ENCODE results near the gene TMEM250. TPM values are rescaled to one million over a fixed set of nuclear protein-coding genes. Genes with fewer than 3 reads are reported as not detected.
A peak's percentile ranks its signal among the peaks of the same experiment; 100 is the strongest.

The TMEM250 gene
- total and polyA plus RNA-seq, 5 donors from 2014 or later: 21.5 to 55.6 (median 45.6) TPM

DNA sequence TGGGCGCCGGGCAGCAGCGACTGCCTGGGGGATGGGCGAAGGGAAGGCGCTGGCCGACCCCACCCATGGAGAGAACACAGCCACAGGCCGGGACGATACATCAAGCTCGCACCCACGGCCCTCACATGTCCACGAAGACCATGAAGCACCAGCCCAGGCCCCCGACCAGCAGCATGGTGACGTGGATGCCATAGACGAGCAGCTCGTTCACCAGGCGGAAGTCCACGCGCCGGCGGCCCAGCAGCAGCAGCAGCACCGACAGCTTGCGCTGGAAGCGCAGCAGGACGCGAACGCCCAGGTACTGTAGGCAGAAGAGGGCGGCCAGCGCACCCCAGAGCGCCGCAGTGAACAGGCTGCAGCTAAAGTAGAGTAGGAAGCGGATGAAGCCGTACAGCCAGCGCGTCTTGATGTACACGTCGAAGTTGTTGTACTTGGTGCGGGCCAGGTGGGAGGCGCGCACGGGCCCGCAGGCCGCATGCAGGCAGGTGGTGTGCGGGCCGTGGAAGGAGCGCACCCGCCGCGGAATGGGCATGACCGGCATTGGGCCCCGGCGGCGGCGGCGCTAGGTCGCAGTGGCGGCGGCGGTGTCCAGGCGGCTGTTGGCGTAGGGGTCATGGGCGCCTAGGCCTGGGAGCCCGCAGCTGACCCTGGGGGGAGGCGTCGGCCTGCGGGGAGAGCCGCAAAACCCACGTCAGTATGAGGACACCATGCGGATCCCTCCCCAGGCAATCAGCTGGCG lies 2.1 kb downstream of the TMEM250 start:
- peaks cover 46% of the 10 kb centered on the region for H3K4me1 ChIP-seq (ENCODE audit: control insufficient read depth, insufficient read depth, low read length, poor library complexity, severe bottlenecking)

DNA sequence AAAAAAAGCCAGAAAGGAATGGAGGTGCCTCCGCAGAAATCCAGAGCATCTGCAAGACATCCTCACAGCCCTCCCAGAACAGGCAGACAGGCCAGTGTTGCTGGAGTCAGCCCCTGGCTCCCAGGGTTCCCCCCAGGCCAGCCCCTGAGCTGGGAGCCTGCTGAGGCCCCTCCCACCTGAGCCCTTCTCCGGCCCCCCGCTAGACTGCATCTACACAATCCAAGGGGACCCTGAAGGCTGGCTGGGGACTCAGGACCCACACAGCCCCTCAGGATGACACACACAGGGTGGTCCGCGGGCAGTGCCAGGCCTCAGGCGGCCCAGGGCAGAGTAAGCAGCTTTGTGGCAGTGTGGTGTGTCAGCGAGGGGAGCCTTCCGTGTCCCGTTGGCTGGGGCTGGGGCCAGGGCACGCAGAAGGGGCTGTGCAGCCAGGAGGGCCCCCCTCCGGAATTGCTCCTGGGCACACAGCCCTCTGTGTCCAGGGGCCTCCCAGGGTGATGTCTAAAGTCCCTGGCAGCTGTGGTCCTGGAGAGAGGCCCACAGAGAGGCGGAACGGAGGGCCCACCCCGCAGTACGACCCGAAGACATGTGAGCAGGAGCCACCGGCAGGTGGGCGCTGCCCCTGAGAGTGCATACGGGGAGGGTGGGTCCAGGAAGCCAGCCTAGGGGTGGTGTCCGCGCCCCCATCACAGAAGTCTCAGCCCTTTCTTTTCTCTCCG lies 2.9 kb downstream of the TMEM250 start:
- Mint-ChIP-seq H3K27ac (no peak overlapping the region), H3K27me3 (no peaks in the 10 kb centered on the region), H3K36me3 (no peaks in the 10 kb centered on the region), H3K4me1 (peaks cover 4 to 51% (median 20%) of the 10 kb centered on the region in 4 donors), H3K4me3 (peak overlapping the region in 2 of 4 donors; percentile 72 to 77), H3K9me3 (no peaks in the 10 kb centered on the region)
- no peaks in the 10 kb centered on the region for H3K9me3 ChIP-seq (ENCODE audit: control insufficient read depth in 2 of 2, low read length in 2 of 2)
- DNase-seq: no peak
- H3K4me1 ChIP-seq (ENCODE audit: control insufficient read depth, insufficient read depth, low read length, poor library complexity, severe bottlenecking): peaks cover 53% of the 10 kb centered on the region
- no peak overlapping the region for H3K4me3 ChIP-seq (ENCODE audit: low read depth, low read length)
- ATAC-seq (ENCODE audit: low read depth in 2 of 2): no peak
- no peaks in the 10 kb centered on the region for H3K36me3 ChIP-seq (ENCODE audit: control insufficient read depth, insufficient read depth, low read length)
- H3K27me3 ChIP-seq (ENCODE audit: control insufficient read depth, insufficient read depth, low read length): no peaks in the 10 kb centered on the region
- no peak overlapping the region for H3K27ac ChIP-seq (ENCODE audit: insufficient read depth, low read length, poor library complexity, severe bottlenecking)

More for the DNA sequence above, 2.1 kb downstream of the TMEM250 start:
- Histone ChIP-seq H3K36me3 (ENCODE audit: control insufficient read depth, insufficient read depth, low read length) (no peaks in the 10 kb centered on the region), H3K9me3 (ENCODE audit: control insufficient read depth in 2 of 2, low read length in 2 of 2) (no peaks in the 10 kb centered on the region), H3K27me3 (ENCODE audit: control insufficient read depth, insufficient read depth, low read length) (no peaks in the 10 kb centered on the region), H3K4me3 (ENCODE audit: low read depth, low read length) (no peak overlapping the region), H3K27ac (ENCODE audit: insufficient read depth, low read length, poor library complexity, severe bottlenecking) (no peak overlapping the region)
- H3K27ac Mint-ChIP-seq: no peak overlapping the region
- no peaks in the 10 kb centered on the region for H3K36me3 Mint-ChIP-seq
- no peaks in the 10 kb centered on the region for H3K9me3 Mint-ChIP-seq
- H3K27me3 Mint-ChIP-seq: no peaks in the 10 kb centered on the region
- H3K4me1 Mint-ChIP-seq: peaks cover 4 to 45% (median 19%) of the 10 kb centered on the region in 4 donors
- ATAC-seq (ENCODE audit: low read depth in 2 of 2): no peak
- H3K4me3 Mint-ChIP-seq: peak overlapping the region in 2 of 4 donors; percentile 15 to 72
- no peak for DNase-seq

DNA sequence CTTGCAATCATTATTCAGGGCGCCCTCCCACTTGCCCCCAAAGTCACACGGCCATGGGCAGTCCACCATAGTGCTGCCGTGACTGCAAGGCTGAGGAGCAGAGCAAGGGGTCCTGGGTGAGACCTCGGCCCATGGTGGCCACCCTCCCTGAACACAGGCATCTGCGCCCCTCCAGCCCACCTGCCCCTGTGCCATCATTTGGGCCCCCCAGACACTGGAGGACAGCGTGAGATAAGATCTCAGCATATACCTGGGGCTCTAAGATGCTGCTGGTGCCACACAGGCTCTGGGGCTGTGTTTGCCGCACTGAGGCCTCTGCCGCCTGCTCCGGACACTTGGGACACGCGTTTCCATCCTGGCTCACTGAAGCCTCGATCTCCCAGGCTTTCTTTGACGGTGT lies 3.5 kb downstream of the TMEM250 start:
- Mint-ChIP-seq H3K27me3 (no peaks in the 10 kb centered on the region), H3K4me3 (peak overlapping the region in 1 of 4 donors; percentile 77), H3K27ac (peak overlapping the region in 1 of 3 donors; percentile 81), H3K36me3 (no peaks in the 10 kb centered on the region), H3K9me3 (no peaks in the 10 kb centered on the region), H3K4me1 (peaks cover 4 to 57% (median 21%) of the 10 kb centered on the region in 4 donors)
- Histone ChIP-seq H3K27me3 (ENCODE audit: control insufficient read depth, insufficient read depth, low read length) (no peaks in the 10 kb centered on the region), H3K4me1 (ENCODE audit: control insufficient read depth, insufficient read depth, low read length, poor library complexity, severe bottlenecking) (peaks cover 59% of the 10 kb centered on the region), H3K36me3 (ENCODE audit: control insufficient read depth, insufficient read depth, low read length) (no peaks in the 10 kb centered on the region), H3K9me3 (ENCODE audit: control insufficient read depth in 2 of 2, low read length in 2 of 2) (no peaks in the 10 kb centered on the region), H3K4me3 (ENCODE audit: low read depth, low read length) (no peak overlapping the region), H3K27ac (ENCODE audit: insufficient read depth, low read length, poor library complexity, severe bottlenecking) (no peak overlapping the region)
- no peak for DNase-seq
- no peak for ATAC-seq (ENCODE audit: low read depth in 2 of 2)

DNA sequence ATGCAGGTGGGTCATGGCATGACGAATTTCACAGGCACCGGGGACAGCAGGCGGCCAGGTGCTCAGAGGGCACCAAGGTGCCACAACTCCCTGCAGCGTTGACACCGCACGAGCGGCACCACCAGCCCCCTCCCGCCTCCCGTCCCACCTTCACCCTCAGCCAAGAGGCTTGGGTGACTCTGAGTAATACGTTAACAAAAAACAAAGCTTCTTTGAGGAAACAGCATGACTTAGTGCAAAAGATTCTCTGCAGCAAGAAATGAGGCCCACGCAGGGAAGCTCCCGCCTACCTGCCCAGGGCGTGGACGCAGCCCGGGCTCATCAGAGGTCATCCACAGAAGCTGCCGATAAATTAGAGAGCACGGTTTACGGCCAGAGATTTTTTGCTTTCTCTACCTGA lies 4.1 kb downstream of the TMEM250 start:
- no peaks in the 10 kb centered on the region for H3K36me3 Mint-ChIP-seq
- H3K27me3 Mint-ChIP-seq: no peaks in the 10 kb centered on the region
- peaks cover 61% of the 10 kb centered on the region for H3K4me1 ChIP-seq (ENCODE audit: control insufficient read depth, insufficient read depth, low read length, poor library complexity, severe bottlenecking)
- H3K9me3 Mint-ChIP-seq: no peaks in the 10 kb centered on the region
- DNase-seq (no peak), ATAC-seq (ENCODE audit: low read depth in 2 of 2) (no peak)
- no peaks in the 10 kb centered on the region for H3K36me3 ChIP-seq (ENCODE audit: control insufficient read depth, insufficient read depth, low read length)
- H3K27ac Mint-ChIP-seq: peak overlapping the region in 2 of 3 donors; percentile 81 to 97
- H3K27me3 ChIP-seq (ENCODE audit: control insufficient read depth, insufficient read depth, low read length): no peaks in the 10 kb centered on the region
- peak overlapping the region in 3 of 4 donors; percentile 48 to 77 (median 58) for H3K4me3 Mint-ChIP-seq
- no peak overlapping the region for H3K4me3 ChIP-seq (ENCODE audit: low read depth, low read length)
- no peak overlapping the region for H3K27ac ChIP-seq (ENCODE audit: insufficient read depth, low read length, poor library complexity, severe bottlenecking)
- peaks cover 4 to 57% (median 22%) of the 10 kb centered on the region in 4 donors for H3K4me1 Mint-ChIP-seq
- H3K9me3 ChIP-seq (ENCODE audit: control insufficient read depth in 2 of 2, low read length in 2 of 2): no peaks in the 10 kb centered on the region

DNA sequence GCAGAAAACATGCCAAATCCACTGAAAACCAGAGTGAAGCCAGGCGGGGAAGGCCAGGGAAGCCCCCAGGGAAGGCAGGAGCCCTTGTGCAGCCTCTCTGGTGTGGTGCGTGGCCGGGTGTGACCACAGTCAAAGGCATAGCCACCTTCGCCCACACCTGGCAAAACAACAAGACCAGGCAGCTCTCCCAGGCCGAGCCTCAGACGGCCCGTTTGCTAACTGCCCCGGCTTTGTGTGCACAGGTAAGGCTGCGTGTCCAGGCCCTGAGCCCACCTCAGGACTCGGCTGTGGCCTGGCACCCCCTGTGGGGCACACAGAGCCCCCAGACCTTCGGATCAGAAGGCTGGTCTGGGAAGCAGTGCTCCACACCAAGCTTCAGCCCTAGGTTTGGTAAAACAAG lies 6.1 kb downstream of the TMEM250 start:
- no peaks in the 10 kb centered on the region for H3K9me3 ChIP-seq (ENCODE audit: control insufficient read depth in 2 of 2, low read length in 2 of 2)
- no peaks in the 10 kb centered on the region for H3K9me3 Mint-ChIP-seq
- H3K27me3 Mint-ChIP-seq: no peaks in the 10 kb centered on the region
- ATAC-seq (ENCODE audit: low read depth in 2 of 2) (no peak), DNase-seq (no peak)
- no peak overlapping the region for H3K4me3 ChIP-seq (ENCODE audit: low read depth, low read length)
- no peaks in the 10 kb centered on the region for H3K27me3 ChIP-seq (ENCODE audit: control insufficient read depth, insufficient read depth, low read length)
- no peaks in the 10 kb centered on the region for H3K36me3 ChIP-seq (ENCODE audit: control insufficient read depth, insufficient read depth, low read length)
- no peaks in the 10 kb centered on the region for H3K36me3 Mint-ChIP-seq
- H3K4me1 Mint-ChIP-seq: peaks cover 4 to 74% (median 26%) of the 10 kb centered on the region in 4 donors
- peak overlapping the region in 2 of 3 donors; percentile 89 to 97 for H3K27ac Mint-ChIP-seq
- H3K4me3 Mint-ChIP-seq: peak overlapping the region; percentile 48 to 87 (median 72)
- H3K4me1 ChIP-seq (ENCODE audit: control insufficient read depth, insufficient read depth, low read length, poor library complexity, severe bottlenecking): peaks cover 71% of the 10 kb centered on the region
- H3K27ac ChIP-seq (ENCODE audit: insufficient read depth, low read length, poor library complexity, severe bottlenecking): peak overlapping the region; percentile 73

DNA sequence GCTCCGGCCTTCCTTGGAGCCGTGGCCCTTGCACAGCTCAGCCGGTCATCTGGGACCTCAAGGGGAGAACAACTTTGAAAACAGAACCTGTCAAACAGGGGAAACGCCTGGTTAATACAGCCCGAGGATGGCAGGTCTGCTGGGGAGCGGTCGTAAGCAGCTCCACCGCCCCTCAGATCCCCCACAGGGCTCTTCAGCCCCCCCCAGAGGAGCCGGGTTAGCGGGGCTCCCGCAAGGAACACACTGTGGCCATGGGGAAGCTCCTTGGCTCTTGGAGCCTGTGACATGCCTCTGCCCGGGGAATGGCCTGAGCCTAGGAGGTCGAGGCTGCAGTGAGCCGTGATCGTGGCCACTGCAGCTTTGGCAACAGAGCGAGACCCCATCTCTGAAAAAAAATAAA lies 6.8 kb downstream of the TMEM250 start:
- peak overlapping the region; percentile 79 to 97 (median 89) for H3K27ac Mint-ChIP-seq
- Histone ChIP-seq H3K27me3 (ENCODE audit: control insufficient read depth, insufficient read depth, low read length) (no peaks in the 10 kb centered on the region), H3K36me3 (ENCODE audit: control insufficient read depth, insufficient read depth, low read length) (no peaks in the 10 kb centered on the region), H3K27ac (ENCODE audit: insufficient read depth, low read length, poor library complexity, severe bottlenecking) (peak overlapping the region; percentile 83), H3K4me1 (ENCODE audit: control insufficient read depth, insufficient read depth, low read length, poor library complexity, severe bottlenecking) (peaks cover 70% of the 10 kb centered on the region), H3K4me3 (ENCODE audit: low read depth, low read length) (no peak overlapping the region), H3K9me3 (ENCODE audit: control insufficient read depth in 2 of 2, low read length in 2 of 2) (no peaks in the 10 kb centered on the region)
- H3K4me1 Mint-ChIP-seq: peaks cover 4 to 78% (median 32%) of the 10 kb centered on the region in 4 donors
- no peaks in the 10 kb centered on the region for H3K36me3 Mint-ChIP-seq
- no peak for DNase-seq
- no peaks in the 10 kb centered on the region for H3K27me3 Mint-ChIP-seq
- H3K4me3 Mint-ChIP-seq: peak overlapping the region; percentile 57 to 87 (median 72)
- H3K9me3 Mint-ChIP-seq: no peaks in the 10 kb centered on the region
- no peak for ATAC-seq (ENCODE audit: low read depth in 2 of 2)

DNA sequence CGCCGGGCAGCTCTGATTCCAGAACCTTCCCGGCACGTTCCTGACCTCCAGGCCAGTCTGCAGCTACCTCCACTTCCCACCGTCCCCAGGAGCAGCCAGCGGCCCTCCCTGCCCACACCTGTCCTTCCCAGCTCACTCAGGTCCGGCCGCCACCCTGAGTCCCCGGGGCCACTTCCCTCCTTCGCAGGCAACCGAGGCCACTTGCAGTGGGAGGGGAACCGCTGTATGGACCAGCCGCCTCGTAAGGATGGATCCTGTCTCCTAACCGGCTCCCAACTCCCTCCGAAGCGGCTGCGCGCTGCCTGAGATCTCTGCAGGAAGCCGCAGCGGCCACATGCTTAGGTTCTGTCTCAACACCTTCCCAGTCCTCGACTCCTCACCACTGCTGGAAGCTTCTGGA lies 7.5 kb downstream of the TMEM250 start:
- H3K4me3 ChIP-seq (ENCODE audit: low read depth, low read length): no peak overlapping the region
- Mint-ChIP-seq H3K9me3 (no peaks in the 10 kb centered on the region), H3K4me3 (peak overlapping the region; percentile 57 to 87 (median 72)), H3K4me1 (peaks cover 4 to 84% (median 32%) of the 10 kb centered on the region in 4 donors), H3K27me3 (no peaks in the 10 kb centered on the region), H3K36me3 (no peaks in the 10 kb centered on the region), H3K27ac (peak overlapping the region; percentile 42 to 93 (median 89))
- H3K4me1 ChIP-seq (ENCODE audit: control insufficient read depth, insufficient read depth, low read length, poor library complexity, severe bottlenecking): peaks cover 76% of the 10 kb centered on the region
- no peak for ATAC-seq (ENCODE audit: low read depth in 2 of 2)
- no peaks in the 10 kb centered on the region for H3K9me3 ChIP-seq (ENCODE audit: control insufficient read depth in 2 of 2, low read length in 2 of 2)
- H3K27ac ChIP-seq (ENCODE audit: insufficient read depth, low read length, poor library complexity, severe bottlenecking): peak overlapping the region; percentile 83
- DNase-seq: no peak
- H3K27me3 ChIP-seq (ENCODE audit: control insufficient read depth, insufficient read depth, low read length): no peaks in the 10 kb centered on the region
- no peaks in the 10 kb centered on the region for H3K36me3 ChIP-seq (ENCODE audit: control insufficient read depth, insufficient read depth, low read length)

Measured in CD4-positive, CD25-positive, alpha-beta regulatory T cell (primary cell).